Middle frontal gyrus (tissue), 1 donor: ENCODE measurements around the gene CCDC186.

Experiments used
- DNase-seq: peaks from one replicate; pipeline ENCODE4 v3.0.0-alpha.2; 2015; ENCODE audit warnings: low spot score; ENCODE audit errors: extremely low spot score

CCDC186 gene

DNA sequence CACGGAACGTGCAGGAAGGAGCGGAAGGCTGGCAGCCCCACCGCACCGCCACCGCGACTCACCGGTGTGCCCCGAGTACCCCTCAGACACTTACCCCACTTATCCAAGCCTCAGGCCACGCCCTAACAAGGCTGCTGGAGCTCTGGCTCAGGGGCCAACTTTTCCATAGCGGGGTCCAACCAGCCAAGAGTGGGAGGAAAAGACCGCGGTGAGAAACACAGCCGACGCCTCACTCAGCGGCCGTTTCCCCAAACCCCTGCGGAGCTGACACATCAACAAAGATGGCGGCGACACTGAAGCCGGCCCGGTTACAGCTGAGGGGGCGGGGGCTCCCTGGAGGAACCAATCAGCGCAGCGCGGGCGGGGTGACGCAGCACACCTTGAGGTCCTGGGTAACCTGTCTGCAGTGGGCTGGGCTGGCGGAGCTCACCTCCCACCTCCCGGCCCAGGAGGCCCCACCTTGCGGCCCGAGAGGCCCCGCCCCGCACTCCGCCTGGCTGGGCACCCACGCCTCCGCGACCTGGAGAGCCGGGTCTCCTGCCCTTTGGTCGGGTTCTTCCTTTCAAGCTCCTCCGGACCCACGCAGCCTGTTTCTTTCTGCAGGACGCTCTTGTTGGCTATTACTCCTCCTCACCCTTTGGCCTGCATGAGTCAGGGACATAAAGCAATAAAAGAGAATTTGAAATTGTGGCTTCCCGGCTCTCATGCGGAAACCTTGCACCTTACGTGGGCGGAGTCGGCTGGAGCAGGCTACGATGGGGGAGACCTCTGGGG lies at the start of gene CCDC186:
Gene CCDC186 (minus strand): TSS at position 283 of the 774 bp plus-strand sequence. CDS start 10,935 bp downstream, outside the sequence.
- DNase-seq: peak; percentile 75

DNA sequence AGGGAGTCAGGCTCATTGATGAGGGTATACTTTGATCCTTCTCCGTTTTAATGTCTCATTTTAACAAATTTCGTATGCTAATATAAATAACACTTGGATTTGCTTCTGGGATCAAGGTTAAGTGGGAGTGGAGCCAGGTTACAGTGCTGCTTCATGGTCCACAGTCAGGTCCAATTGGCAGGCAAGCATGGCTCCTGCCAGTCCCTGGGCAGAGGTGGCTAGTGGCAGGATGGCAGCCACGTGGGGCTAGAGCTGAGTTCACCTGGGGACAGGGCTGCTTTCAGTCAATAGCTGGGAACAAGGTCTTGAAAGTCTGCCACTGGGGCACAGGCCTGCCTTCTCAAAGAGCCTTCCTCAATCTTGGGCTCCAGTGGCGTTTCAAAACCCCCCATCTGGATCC lies 49.1 kb upstream of the CCDC186 start:
- DNase-seq: no peak

DNA sequence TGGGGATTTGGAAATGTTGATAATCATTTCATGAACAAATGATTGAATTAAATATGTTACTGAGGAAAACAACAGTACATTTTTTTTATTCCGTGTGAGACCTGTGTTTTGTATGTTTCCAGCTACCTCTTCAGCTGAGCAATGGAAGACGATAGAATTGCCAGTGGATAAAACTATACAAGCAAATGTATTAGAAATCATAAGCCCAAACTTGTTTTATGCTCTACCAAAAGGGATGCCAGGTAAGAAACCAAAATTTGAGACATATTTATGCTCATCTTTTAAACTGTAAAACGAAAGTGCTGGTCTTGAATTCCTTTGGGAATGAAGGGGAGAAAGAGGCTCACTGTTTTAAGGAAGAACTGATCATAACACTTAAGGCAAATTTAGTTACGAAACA lies 47.2 kb upstream of the CCDC186 start:
- DNase-seq: no peak

DNA sequence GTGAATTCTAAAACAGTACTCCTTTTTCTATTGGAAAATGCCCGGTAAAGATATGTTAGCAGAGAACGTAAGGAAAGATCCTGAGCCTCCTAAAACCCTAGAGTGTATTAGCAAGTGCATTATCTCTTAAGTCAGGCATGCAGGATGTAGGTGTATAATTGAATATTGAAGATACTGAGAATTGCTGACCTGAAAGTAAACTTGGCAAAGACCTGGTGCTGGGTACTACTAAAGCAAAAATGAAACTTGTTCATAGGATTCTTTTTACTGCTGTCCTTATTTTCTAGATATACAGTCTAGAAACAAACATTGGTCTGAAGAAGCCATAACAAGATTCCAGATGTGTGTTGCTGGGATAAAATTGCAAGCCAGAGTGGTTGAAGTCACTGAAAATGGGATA lies 46.3 kb upstream of the CCDC186 start:
- no peak for DNase-seq

DNA sequence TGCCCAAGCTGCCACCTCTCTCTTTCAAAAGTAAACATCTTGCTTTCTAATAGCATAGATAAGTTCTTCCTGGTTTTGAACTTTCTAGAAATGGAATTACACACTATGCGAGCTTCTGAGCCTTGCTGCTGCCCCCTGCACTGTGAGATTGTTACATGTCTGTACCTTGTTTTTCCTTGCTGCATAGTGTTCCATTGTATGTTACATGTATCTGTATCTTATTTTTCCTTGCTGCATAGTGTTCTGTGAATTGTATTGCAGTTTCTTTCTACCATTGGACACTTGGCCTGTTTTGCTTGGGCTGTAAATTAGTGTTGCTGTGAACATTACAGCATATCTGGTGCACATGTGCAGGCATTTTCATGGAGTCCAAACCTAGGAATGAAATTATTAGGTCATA lies 41.0 kb upstream of the CCDC186 start:
- DNase-seq: no peak

DNA sequence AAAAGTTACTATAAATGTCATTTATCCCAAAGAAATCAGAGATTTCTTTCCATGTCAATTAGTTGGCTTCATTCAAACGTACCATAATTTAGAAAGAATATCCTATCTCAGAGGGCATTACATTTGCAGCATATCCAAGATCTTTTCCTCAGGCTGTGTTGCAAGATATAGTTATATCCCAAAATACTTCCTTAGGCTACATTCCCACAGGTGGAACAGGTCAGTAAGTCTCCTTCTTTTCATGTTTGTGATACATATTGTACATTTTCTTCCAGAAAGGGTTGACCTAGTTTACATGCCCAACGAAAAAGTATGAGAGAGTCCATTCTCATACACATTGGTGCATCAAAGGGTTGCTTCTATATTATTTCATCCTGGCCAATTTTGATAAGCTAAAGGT lies 38.1 kb upstream of the CCDC186 start:
- no peak for DNase-seq

DNA sequence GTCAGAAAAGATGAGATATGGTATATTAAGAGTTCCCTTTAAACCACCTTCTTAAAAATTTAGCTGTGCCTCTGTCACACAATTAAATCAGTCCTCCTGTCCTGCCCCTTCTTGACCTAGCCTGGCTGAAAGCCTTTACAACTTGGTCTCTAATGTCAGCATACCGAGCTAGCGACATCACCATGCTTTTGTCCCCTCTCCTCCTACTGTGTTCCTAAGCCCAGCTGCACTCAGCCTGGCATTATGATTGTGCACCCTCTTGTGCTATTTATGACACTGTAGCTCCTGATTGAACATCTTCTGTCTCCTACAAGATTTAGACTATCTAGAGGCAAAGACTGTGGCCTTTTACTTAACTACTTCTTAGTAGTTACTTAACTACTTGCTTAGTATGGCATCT lies 34.3 kb upstream of the CCDC186 start:
- no peak for DNase-seq

DNA sequence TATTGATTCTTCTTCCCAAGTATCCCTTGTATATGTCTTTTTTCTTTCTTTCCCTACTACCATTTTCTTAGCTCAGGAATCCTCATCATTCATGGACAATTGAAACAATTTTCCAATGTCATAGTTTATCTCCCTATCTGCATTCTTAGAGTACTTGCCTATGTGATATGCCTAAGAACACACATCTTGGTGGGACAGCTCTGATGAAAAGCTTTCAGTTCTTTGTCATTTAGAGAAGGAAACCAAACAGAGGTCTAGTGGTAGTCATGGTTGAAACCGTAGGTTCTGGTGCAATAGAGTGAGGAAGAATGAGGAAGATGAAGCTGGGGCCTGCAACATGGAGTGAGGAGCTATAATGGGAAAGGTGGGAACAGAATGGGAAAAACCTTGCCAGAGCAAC lies 33.3 kb upstream of the CCDC186 start:
- DNase-seq: no peak

DNA sequence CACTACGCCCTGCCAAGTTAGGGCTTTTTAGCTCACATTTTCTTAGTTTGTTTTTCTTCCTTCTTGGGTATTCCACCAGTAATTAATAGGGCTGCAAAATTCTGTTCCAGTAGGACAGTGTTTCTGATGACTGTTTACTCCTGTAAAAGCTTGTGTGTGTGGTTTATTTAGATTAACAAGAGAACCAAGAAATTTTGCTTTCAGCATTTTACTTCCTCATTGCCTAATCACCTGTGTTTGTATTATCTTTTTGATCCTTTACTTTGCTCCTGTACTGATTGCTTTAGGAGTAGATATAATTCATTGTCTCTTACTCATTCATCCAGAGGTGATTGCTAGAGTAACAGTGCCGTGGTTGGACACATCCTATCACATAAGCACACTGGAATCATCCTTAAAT lies 32.9 kb upstream of the CCDC186 start:
- DNase-seq: no peak

DNA sequence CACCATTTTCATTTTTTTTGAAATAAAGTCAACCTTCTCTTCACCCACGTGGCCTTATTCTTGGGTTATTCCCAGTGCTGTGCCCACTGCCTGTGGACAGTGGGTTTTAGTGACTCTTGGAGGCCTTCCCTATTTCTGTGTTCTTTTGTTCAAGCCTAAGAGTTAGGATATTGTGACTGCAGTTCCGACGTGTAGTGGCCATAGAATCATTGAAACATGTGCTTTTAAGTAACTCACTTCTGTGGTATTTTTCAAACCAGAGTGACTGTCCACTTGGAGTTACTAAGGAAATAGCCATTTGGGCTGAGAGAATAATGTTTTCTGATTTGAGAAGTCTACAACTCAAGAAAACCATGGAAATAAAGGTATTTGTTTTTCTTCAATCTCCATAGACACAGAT lies 28.8 kb upstream of the CCDC186 start:
- DNase-seq: no peak

DNA sequence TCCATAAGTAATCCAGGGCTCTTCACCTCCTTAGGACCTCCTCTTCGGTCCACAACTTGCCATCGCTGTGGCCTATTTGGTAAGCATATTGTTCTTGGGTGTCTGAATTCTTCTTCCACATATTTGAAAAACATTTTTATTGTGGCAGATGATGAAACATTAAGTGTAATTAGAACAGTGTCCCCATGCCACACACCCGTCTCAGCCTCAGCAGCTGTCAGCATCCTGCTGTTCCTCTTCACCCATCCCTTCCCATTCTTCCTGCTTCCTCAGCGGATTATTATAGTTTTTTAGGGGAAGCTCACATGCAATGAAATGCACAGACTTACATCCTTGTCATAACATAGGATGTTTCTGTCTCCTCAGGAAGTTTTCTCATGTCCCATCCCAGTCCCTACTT lies 25.2 kb upstream of the CCDC186 start:
- DNase-seq: no peak

DNA sequence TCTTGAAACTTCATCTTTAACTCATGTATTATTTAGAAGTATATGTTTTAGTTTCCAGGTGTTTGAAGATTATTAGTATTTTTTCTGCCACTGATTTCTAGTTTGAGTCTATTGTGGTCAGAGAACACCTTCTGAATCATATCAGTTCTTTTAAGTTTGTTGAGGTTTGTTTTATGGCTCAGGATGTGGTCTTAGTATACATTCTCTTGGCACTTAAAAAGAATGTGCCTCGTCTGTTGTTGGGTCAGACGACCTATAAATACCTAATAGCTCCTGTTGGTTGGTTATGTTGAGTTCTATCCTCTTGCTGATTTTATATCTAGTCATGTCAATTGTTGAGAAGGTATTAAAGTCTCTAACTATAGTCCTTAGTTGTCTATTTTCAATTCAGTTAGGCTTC lies 21.1 kb upstream of the CCDC186 start:
- no peak for DNase-seq

DNA sequence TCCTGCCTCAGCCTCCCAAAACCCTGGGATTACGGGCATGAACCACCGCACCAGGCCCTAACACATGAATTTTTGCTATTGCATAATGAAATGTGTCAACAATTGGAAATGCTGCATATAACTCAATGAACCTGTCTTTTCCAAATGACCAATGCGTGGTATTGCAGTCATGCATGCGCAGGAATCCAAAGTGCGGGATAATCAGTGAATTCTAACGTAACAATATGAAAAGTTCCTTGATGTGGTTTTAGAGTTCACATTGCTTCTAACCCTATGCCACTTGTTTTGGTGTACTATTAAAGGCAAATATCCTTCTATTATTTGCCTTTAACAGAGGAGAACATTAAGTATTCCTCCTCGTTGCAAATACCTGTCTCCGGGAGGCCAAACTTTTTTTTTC lies 15.7 kb upstream of the CCDC186 start:
- no peak for DNase-seq

DNA sequence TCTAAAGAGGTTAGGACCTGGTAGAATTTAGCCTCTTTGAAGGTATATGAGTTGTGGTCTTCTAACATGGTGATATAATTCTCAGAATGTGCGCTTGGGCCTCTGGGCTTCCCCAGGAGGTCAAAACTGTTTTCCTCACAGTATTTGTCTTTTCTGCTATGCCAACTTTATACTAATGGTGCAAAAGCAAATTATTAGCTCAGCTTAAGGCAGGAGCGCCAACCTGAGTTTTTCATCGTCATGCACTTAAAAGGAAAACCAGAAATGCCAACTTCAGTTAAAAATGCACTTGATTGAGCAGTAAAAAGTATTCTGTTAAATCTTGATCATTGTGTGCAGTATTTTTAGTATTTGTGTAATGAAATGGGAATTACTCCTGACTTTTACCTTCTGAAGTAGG lies 14.9 kb upstream of the CCDC186 start:
- no peak for DNase-seq

DNA sequence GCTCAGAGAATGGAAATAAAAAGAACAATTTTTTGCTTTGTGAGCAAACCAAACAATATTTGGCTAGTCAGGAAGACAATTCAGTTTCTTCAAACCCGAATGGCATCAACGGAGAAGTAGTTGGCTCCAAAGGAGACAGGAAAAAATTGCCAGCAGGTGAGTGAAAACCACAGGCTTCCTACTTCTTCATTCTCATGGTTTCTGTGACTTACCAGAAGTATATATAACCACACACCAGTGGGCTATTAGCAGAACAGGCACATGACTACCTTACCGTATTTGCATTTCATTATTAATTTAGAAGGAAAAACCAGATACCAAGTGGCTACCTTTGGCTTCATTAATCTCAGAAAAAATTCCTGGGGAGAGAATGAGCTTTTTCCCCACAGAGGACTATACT lies 14.0 kb upstream of the CCDC186 start:
- no peak for DNase-seq

DNA sequence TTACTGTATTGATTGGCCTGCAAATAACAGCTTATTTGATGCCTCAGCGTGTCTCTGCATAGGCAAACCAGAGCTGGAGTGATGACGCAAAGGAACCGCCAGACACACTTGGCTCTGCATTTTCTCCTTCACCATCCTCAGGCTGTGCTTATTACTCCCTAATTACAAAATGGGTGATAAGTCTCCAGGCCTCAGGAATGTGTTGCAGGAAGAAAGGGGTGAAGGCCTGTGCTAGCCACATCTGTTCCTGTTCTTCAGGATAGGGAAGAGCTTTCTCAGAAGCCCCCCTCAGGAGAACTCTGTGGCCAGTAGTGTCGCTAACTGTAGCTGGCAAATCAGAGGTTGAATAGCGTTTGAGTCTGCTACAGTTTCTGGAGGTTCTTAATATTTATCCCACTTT lies 10.3 kb upstream of the CCDC186 start:
- DNase-seq: no peak

DNA sequence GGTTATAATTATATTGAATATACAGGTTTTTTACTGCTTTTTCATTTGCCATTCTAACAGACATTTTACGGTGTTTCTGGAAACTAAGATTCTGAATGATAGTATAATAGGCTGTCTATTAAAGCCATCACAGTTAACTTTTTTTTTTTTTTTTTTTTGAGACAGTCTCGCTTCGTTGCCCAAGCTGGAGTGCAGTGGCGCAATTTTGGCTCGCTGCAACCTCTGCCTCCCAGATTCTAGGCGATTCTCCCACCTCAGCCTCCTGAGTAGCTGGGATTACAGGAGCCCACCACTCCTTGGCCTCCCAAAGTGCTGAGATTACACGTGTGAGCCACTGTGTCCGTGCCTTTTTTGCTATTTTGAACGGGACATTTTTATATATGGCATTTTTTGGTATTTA lies 9.6 kb upstream of the CCDC186 start:
- no peak for DNase-seq

DNA sequence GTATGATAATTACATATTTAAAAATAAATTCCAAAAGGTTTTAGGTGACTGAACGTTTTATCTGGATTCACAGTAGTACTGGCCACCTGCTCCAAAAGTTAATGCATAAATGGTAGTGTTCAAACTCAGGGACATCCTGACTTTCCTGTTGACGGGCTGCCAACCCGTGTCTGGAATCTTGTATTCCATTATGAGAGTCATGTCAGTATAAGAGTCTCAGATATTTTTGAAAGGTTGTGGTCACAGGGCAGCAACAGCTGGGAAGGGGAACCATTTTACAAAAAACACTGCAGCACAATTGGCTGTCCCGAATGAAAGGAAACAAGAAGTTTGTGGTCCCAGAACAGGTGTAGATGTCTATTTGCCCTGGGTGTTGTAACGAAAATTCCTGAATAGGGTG lies 8.0 kb upstream of the CCDC186 start:
- DNase-seq: no peak

DNA sequence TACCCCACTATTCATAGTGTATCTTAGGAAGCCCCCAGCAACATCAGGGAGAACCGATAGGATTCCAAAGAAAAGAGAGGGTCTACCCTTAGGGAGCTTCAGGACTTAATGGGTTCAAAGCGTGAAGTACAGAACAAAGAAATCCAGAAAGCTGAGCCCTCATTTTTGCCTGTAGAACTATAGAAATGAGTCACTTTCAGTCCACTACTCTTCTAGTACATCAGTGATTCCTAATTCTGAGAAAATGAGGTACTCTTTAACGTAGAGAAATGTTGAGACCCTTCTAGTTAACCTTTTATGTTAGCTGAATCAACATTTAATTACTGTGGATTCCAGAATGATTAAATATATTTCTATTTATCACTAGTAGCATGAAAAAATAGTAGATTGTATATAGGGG lies 6.9 kb upstream of the CCDC186 start:
- no peak for DNase-seq

DNA sequence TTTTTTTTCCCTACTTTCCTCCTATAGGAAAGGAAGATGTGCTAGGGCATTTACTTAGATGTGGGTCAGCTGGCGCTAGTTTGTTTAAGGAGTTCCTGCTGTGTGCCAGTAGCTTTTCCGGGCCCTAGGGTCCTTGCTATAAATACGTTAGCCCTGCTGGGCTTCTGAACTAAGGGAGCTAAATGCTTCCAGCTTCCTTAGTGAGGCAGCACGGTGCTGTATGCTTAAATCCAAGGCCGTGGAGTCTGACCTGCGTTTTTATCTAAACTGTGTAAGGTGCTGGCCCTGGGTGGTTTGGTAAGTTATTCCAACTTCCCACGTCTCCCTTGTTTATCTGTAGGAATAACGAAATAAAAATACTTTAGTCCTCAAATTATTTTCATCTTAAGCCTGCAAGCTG lies 5.7 kb upstream of the CCDC186 start:
- DNase-seq: no peak

DNA sequence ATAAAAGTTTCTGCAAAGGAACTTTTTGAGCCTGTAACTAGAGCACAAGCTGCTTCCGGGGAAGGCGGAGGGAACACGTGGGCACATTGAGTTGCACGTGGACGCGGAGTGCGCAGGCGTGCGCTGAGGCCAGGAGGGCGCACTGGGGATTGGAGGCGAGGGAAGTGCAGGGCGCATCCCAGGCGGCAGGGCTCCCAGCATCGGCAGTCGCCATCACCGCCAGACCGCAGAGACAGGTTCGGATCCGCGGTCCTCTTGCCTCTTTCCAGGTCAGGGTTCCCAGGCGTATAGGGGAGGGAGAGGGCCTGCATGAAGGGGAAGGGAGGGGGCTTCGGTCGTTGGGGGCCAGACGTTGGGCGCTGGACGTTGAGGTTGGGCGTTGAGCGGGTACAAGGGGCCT lies 5.1 kb upstream of the CCDC186 start, which contains the start of gene TDRD1:
Gene TDRD1 (plus strand): TSS at position 206 of the 400 bp plus-strand sequence. CDS start 8,479 bp downstream, outside the sequence.
- no peak for DNase-seq

DNA sequence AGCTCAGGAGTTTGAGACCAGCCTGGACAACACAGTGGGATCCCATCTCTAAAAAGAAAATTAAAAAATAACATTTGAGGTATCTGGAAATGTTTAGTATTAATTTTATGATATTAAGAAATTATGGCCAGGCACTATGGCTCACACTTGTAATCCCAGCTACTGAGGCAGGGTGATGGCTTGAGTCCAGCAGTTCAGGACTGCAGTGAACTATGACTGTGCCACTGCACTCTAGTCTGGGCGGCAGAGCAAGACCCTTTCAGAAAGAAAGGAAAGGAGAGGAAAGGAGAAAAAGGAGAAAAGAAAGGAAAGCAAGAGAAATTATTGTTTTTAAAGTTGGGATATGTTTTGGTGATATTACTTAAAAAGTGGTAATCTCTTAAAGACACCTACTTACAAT lies 2.5 kb upstream of the CCDC186 start:
- no peak for DNase-seq

DNA sequence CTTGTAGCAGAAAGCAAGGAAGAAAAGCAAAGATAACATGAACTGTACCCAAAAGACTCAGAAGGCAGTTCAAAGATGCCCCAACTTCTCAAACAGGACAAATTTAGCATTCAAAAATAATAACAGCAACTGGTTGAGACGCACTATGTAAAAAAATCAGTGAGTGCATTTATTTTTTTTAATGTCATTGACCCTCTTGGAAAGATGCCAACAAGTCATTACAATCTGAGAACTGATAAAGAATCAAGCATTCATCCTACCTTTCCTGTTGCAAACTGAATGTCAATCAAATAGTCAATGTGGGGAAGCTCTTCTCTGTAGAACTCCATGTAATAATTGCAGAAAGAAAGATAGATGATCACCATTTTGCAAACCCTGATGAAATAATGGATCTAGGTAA lies 1.7 kb upstream of the CCDC186 start:
- DNase-seq: no peak
